T-helper 1 cell treated with Interleukin-12 subunit alpha and Interleukin-12 subunit beta and Interleukin-4 antibody, amounts not matched to agents 30 μg/mL and 1 μg/mL, for 36 hours (primary cell): ENCODE data around the gene GSTCD.
"Not testable (repeated sequence)": the region's sequence is repeated elsewhere in the genome, so short reads cannot be mapped to it uniquely, and the experiment has no call there.

Experiments
- H3K27ac Mint-ChIP-seq: one replicate; pipeline ENCODE4 v1.8.0; 2021; ENCODE audit warnings: mild to moderate bottlenecking, mixed read lengths
- H3K27me3 Mint-ChIP-seq: one replicate; pipeline ENCODE4 v1.8.0; 2021; ENCODE audit warnings: low read depth, mixed read lengths
- H3K36me3 Mint-ChIP-seq: one replicate; pipeline ENCODE4 v1.8.0; 2021; ENCODE audit warnings: low read depth, mixed read lengths
- H3K4me1 Mint-ChIP-seq: one replicate; pipeline ENCODE4 v1.8.0; 2021; ENCODE audit warnings: low read depth, mixed read lengths
- H3K4me3 Mint-ChIP-seq: one replicate; pipeline ENCODE4 v1.8.0; 2021; ENCODE audit warnings: mild to moderate bottlenecking, moderate library complexity, mixed read lengths
- H3K9me3 Mint-ChIP-seq: one replicate; pipeline ENCODE4 v1.8.0; 2021; ENCODE audit warnings: mixed read lengths

GSTCD gene

DNA sequence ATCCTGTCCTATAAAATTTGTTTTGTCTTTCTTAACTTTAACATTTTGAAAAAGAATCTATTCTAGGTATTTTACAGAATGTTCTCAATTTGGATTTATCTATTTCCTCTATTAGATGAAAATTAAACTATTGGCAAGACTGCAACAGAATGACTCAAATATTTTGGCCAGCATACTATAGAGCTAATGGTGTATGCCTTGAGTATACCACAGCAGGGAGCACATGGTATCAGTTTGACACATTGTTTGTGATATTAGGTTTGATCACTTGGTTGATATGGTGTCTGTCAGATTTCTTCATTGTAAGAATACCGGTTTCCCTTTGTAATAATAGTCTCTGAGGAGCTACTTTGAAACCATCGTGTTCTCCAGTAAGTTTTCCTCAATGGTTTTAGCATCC is 98.9 kb downstream of the GSTCD start:
- Mint-ChIP-seq H3K4me3 (no peak overlapping the region), H3K4me1 (no peaks in the 10 kb centered on the region), H3K27me3 (no peaks in the 10 kb centered on the region), H3K36me3 (no peaks in the 10 kb centered on the region), H3K9me3 (no peaks in the 10 kb centered on the region), H3K27ac (no peak overlapping the region)

DNA sequence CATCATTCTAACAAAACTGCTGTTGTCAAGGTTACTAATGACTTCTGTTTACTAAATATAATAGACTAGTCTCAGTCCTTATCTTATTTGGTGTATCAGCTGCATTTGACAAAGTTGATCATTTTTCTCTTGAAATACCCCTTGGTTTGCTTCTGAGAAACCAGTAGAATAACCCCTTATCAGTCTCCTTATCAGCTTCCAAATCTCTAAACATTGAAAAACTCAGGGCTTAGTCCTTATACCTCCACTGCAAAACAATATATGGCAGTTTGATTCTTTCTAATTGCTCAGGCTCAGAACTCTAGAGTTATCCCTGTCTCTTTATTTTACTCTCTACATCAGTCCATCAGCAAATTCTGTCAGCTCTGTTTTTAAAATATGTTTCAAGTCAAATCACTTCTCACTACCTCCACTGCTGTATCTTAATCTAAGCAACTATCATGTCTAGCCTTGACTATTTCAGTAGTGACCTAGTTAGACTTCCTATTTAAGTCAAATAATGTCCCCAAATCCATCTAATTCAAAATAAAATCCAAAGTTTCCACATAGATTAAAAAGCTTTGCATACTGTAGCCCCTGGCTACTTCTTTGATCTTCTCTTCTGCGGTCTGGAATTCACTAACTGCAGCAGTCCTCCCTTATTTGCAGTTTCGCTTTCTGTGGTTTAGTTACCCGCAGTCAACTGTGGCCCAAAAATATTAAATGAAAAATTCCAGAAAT is 99.6 kb downstream of the GSTCD start:
- Mint-ChIP-seq H3K9me3 (no peaks in the 10 kb centered on the region), H3K27ac (no peak overlapping the region), H3K27me3 (no peaks in the 10 kb centered on the region), H3K36me3 (no peaks in the 10 kb centered on the region), H3K4me3 (no peak overlapping the region), H3K4me1 (no peaks in the 10 kb centered on the region)

DNA sequence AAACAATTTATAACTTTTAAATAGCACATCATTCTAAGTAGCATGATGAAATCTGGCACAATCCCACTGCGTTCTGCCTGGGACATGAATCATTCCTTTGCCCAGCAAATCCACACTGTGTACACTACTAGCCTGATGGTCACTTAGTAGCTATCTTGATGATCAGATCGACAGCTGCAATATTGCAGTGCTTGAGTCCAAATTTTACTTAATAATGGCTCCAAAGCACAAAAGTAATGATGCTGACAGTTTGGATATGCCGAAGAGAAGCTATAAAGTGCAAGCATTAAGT is 100.1 kb downstream of the GSTCD start:
- no peaks in the 10 kb centered on the region for H3K9me3 Mint-ChIP-seq
- H3K36me3 Mint-ChIP-seq, result no peaks in the 10 kb centered on the region
- H3K4me3 Mint-ChIP-seq, result no peak overlapping the region
- H3K27me3 Mint-ChIP-seq, result no peaks in the 10 kb centered on the region
- no peaks in the 10 kb centered on the region for H3K4me1 Mint-ChIP-seq
- H3K27ac Mint-ChIP-seq, result no peak overlapping the region

DNA sequence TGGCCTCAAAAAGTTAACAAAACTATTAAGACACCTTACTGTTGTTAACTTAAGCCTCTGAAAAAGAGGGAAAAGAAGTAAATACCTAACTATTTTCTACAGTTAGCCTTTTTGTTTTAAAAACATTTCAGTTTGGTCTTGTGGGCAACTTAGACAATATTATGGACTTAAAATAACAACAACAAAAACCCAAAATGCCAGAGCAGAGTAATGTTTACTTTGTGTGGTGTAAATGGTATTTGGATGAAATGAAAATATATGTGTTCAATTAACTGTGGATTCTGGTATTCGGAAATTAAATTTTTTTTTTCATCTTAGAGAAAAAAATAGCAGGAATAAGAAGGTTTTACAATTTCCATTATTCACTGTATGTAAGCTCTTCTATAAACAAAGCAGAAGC is 107.1 kb downstream of the GSTCD start:
- H3K9me3 Mint-ChIP-seq, result no peaks in the 10 kb centered on the region
- H3K27ac Mint-ChIP-seq, result no peak overlapping the region
- H3K36me3 Mint-ChIP-seq, result no peaks in the 10 kb centered on the region
- H3K27me3 Mint-ChIP-seq, result no peaks in the 10 kb centered on the region
- no peak overlapping the region for H3K4me3 Mint-ChIP-seq
- no peaks in the 10 kb centered on the region for H3K4me1 Mint-ChIP-seq

DNA sequence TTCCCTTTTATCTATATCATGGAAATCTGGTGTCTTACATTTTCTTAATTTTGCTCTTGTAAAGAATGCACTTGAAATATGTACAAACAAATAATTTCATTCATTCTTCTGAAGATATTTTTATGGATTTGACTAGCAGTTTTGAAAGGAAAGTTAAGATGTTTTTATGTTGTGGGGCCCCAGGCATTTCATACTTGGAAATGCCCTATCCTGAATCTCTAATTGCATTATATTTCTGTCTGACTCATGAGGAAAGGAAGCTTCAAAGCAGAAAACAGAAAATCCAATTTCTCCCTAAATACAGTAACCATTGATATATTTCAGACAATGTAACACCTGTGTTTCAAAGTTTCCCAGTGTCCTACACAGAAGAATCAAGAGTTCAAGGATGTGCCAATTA is 113.5 kb downstream of the GSTCD start:
- Mint-ChIP-seq H3K27ac (no peak overlapping the region), H3K4me1 (no peaks in the 10 kb centered on the region), H3K4me3 (no peak overlapping the region), H3K9me3 (no peaks in the 10 kb centered on the region), H3K27me3 (no peaks in the 10 kb centered on the region), H3K36me3 (no peaks in the 10 kb centered on the region)

DNA sequence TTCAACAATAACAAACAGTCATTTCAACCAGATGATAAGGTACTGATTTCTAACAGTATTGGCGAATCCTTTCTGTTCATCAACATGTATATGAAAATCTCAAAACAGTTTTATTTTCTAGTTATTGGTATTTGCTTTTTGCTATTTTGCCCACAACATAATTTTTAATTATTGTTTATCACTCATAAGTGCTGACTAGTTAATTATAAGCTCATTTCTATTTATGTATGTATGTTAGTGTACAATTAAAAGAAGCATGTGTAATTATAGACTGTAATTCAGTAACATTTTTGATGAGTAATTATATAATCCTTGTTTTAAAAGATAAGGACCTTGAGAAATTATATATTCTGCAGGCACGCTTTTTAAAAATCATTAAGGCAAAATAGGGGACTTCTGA is 119.5 kb downstream of the GSTCD start:
- Mint-ChIP-seq H3K4me3 (no peak overlapping the region), H3K27ac (no peak overlapping the region), H3K9me3 (no peaks in the 10 kb centered on the region), H3K4me1 (no peaks in the 10 kb centered on the region), H3K27me3 (no peaks in the 10 kb centered on the region), H3K36me3 (no peaks in the 10 kb centered on the region)

DNA sequence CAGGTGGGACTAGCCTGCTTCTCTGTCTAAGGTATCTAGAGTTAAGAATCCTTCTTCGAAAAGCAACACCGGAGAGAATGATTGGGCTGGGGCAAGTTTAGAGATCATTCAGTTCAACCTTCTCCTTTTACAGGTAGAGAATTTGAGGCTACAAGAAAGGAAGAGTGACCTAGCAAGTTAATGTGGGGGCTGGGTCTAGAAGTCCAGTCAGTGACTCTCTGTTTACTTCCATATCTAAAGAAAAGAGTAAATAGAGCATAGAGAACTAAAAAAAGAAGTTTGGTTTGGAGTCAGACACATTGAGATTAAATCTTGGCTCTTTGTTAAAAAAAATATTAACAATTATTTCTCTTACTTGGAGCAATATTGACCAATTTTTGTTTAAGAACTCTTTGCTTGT is 122.6 kb downstream of the GSTCD start:
- Mint-ChIP-seq H3K27me3 (no peaks in the 10 kb centered on the region), H3K9me3 (no peaks in the 10 kb centered on the region), H3K4me1 (no peaks in the 10 kb centered on the region), H3K27ac (no peak overlapping the region), H3K4me3 (no peak overlapping the region), H3K36me3 (no peaks in the 10 kb centered on the region)

DNA sequence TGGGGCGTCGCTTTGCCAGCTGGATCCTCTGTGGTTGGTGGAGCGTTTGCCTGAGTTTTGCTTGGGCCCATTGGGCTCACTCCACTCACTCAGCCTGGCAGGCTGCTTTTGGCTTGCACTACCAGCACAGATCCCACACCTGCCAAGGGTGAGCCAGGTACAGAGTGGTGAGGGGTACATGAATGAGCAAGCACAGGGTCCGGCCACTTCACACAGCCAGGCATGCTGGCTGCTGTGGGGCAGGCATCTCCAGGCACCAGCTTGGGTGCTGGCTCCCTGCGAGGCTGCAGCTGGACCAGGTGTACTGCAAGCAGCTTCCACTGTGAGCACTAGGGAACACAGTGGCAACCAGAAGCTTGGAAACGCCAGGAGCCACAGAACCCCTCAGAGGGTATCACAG is 126.6 kb downstream of the GSTCD start:
- Mint-ChIP-seq H3K9me3 (no peaks in the 10 kb centered on the region), H3K4me3 (no peak overlapping the region), H3K27me3 (no peaks in the 10 kb centered on the region), H3K27ac (no peak overlapping the region), H3K4me1 (no peaks in the 10 kb centered on the region), H3K36me3 (no peaks in the 10 kb centered on the region)

DNA sequence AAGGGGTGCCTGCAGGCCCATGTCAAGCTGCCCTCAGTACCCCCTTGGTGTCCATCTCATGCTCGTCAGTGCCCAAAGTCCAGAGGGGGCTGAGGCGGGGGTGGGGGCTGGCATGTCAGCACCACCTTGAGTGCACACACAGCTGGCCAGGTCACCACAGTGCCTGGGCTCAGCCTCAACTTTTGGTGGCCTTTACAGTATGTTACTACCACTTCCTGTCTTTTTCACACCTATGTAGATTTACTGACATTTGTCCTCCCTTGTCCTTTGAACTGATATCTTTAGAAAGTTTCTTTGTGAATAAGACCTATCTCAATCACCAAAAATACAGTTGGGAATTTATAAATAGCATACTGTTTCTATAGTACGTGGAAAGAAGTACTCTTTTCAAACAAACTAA is 128.0 kb downstream of the GSTCD start:
- Mint-ChIP-seq H3K4me3 (no peak overlapping the region), H3K27ac (no peak overlapping the region), H3K4me1 (no peaks in the 10 kb centered on the region), H3K9me3 (no peaks in the 10 kb centered on the region), H3K36me3 (no peaks in the 10 kb centered on the region), H3K27me3 (no peaks in the 10 kb centered on the region)

DNA sequence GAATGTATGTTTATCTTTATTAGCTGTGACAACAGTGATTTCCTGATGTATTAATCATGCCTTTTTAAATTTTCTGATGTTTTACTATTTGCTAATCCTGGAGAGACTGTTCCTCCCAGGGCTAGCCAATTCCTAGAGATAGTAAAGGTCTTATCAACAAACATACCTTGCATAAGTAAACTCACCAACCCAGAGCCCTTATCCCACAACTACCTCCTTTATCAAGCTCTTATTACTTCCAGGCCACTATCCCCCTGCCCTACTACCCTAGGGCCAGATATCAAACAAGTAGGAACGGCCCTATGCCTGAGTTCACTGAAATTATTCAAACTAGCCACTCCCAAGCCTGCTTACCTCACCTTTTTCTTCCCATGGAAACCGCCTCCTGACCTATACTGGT is 128.5 kb downstream of the GSTCD start:
- no peaks in the 10 kb centered on the region for H3K27me3 Mint-ChIP-seq
- H3K4me1 Mint-ChIP-seq, result no peaks in the 10 kb centered on the region
- no peaks in the 10 kb centered on the region for H3K36me3 Mint-ChIP-seq
- H3K4me3 Mint-ChIP-seq, result no peak overlapping the region
- H3K27ac Mint-ChIP-seq, result no peak overlapping the region
- H3K9me3 Mint-ChIP-seq, result no peaks in the 10 kb centered on the region

DNA sequence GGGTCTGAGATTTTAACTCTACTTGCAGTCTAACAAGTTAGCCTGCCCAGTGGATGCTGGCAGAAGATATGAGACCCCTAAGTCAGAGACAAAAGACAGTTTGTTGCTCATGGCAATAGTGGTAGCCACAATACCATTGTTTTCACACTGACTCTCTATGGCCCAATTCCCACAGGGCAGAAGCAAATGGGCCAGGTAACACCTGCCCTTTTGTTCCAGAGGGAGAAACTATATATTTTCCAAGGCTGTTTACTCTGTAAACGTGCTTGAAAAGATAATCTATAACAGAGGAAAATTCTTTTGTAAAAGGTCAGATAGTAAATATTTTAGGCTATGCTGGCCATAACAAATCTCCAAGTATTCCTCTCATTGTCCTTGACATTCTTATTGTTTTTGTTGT is 129.5 kb downstream of the GSTCD start:
- H3K9me3 Mint-ChIP-seq, result no peaks in the 10 kb centered on the region
- no peaks in the 10 kb centered on the region for H3K27me3 Mint-ChIP-seq
- H3K27ac Mint-ChIP-seq, result no peak overlapping the region
- no peak overlapping the region for H3K4me3 Mint-ChIP-seq
- H3K36me3 Mint-ChIP-seq, result no peaks in the 10 kb centered on the region
- no peaks in the 10 kb centered on the region for H3K4me1 Mint-ChIP-seq

DNA sequence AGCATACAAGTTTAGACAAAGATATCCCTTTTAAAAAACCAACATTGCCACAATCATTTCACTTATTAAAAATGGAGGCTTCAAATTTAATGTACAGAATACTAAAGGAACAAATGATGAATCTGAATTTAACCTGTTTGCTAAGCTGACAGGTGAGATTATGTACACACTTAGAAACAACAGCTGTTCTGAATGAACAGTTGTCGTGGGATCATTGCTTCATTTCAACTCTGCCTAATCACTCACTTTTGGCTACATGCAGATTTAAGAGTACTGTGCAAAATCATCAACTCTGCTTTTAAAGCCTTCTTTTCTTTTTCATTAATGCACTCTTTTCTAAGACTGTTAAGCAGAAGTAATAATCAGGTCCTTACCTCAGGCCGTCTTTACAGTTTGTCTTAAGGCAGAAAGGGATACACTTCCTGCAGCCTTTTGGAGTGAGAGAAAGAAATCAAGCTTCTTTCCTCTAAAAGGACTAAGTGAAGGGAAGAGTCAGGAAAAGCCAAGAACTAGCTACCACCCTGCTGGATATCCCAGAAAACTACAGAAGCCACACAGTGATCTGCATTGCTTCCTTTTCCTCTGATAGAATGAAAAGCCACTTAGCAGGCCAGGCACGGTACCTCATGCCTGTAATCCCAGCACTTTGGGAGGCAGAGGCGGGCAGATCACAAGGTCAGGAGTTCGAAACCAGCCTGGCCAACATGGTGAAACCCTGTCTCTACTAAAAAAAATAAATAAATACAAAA is 132.0 kb downstream of the GSTCD start:
- H3K4me3 Mint-ChIP-seq, result no peak overlapping the region
- no peak overlapping the region for H3K27ac Mint-ChIP-seq
- peaks cover 2% of the 10 kb centered on the region for H3K36me3 Mint-ChIP-seq
- H3K9me3 Mint-ChIP-seq, result no peaks in the 10 kb centered on the region
- no peaks in the 10 kb centered on the region for H3K4me1 Mint-ChIP-seq
- H3K27me3 Mint-ChIP-seq, result no peaks in the 10 kb centered on the region

DNA sequence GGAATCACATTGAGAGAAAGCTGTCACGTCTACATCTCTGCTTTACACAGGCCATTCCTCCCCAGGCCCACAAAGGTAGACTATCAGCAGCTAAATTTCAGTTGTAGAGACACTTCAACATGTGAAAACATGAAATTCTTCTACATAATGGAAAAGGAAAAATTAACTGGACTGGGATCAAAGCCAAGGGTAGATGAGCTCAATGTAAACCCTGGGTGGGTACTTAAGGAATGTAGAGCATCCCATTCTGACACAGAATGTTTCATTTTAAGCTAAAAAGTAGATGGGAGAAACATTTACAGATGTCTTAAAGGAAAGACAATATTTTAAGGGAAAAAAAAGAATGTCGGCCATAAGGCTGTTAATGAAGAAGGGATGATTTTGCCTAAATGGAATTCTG is 135.4 kb downstream of the GSTCD start:
- H3K36me3 Mint-ChIP-seq, result peaks cover 2% of the 10 kb centered on the region
- H3K9me3 Mint-ChIP-seq, result no peaks in the 10 kb centered on the region

DNA sequence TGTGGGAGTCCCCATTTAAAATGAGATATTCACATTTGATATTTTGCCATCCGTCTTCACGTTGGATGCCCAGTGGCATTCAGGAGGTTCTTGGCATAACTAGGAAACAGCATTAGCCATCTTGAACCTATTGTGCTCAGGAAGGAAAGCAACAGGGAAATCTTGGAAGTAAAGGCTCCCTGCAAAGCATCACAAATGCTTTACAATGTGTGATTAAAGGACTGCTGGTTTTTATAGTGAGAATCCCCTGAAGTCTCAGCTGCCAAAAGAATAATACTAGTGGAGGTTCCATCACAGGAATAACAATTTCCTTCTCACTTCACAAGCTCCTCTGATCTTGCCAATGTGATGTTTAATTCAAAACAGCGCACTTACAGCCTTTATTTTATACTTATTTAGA is 137.0 kb downstream of the GSTCD start:
- Mint-ChIP-seq H3K27me3 (no peaks in the 10 kb centered on the region), H3K4me3 (no peak overlapping the region), H3K36me3 (peaks cover 2% of the 10 kb centered on the region), H3K9me3 (no peaks in the 10 kb centered on the region), H3K4me1 (no peaks in the 10 kb centered on the region), H3K27ac (no peak overlapping the region)

More for the DNA sequence above, 135.4 kb downstream of the GSTCD start:
- no peaks in the 10 kb centered on the region for H3K27me3 Mint-ChIP-seq
- H3K4me3 Mint-ChIP-seq, result no peak overlapping the region
- H3K4me1 Mint-ChIP-seq, result no peaks in the 10 kb centered on the region
- no peak overlapping the region for H3K27ac Mint-ChIP-seq

DNA sequence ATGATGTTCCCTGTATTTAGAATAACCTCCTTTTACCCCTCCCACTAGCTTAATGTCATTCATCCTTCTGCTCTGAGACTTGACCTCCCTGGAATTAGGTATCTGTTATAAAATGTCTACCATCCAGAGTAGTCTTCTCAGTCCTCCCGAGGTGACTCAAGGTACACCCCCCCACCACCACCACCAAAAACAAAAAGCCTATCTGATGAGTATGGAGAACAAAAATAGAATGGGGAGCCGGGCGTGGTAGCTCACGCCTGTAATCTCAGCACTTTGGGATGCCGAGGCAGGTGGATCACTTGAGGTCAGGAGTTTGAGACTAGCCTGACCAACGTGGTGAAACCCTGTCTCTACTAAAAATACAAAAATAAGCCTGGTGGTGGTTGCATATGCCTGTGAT is 139.8 kb downstream of the GSTCD start:
- not testable (repeated sequence) for H3K27ac Mint-ChIP-seq, H3K9me3 Mint-ChIP-seq, H3K36me3 Mint-ChIP-seq

More for the DNA sequence above, 139.8 kb downstream of the GSTCD start:
- not testable (repeated sequence) for H3K27me3 Mint-ChIP-seq, H3K4me1 Mint-ChIP-seq, H3K4me3 Mint-ChIP-seq
